Naive thymus-derived CD4-positive, alpha-beta T cell (primary cell): Measurements from ENCODE around the gene GDAP1L1. TPM values are rescaled to one million over a fixed set of nuclear protein-coding genes. Genes with fewer than 3 reads are reported as not detected.

ENCODE experiments used
- ATAC-seq: fragments of 150-1000 bp; cut with Tn5 transposase; 2 replicates; pipeline ENCODE4 v1.10.0; 2021; ENCODE audit warnings: mild to moderate bottlenecking, moderate library complexity
- CTCF ChIA-PET: fragments of 350-600 bp; sonication (Branson Sonifier 250); formaldehyde crosslinking; loops from one replicate; lab custom pipeline; 2021; ENCODE audit warnings: antibody characterized with exemption; lab: Charles Lee
- POLR2A ChIA-PET: fragments of 350-600 bp; sonication (Branson Sonifier 250); formaldehyde crosslinking; loops from one replicate; lab custom pipeline; 2021; ENCODE audit warnings: antibody characterized with exemption, inconsistent platforms; lab: Charles Lee
- DNase-seq, 9 donors: peaks; one replicate each; pipeline versions ENCODE4 v3.0.0 to v3.0.0-alpha.2; 2020 to 2022; ENCODE audit warnings: mixed read lengths in 1 of 9
- H3K27ac ChIP-seq: one replicate; pipeline ENCODE4 v1.7.0; 2013; ENCODE audit warnings: mild to moderate bottlenecking, low read depth, low read length, moderate library complexity
- H3K27me3 ChIP-seq, 2 donors: one replicate each; pipeline ENCODE4 v1.7.0; 2013; ENCODE audit warnings: low read length in 2 of 2, mild to moderate bottlenecking in 2 of 2, moderate library complexity in 2 of 2; ENCODE audit not compliant: control insufficient read depth in 2 of 2, insufficient read depth in 2 of 2
- H3K36me3 ChIP-seq, 3 experiments: 1 replicate in 2 of 3; 2 replicates in 1 of 3; pipeline ENCODE4 v1.7.0; 2013; ENCODE audit warnings: low read length in 3 of 3, mild to moderate bottlenecking in 3 of 3, moderate library complexity in 1 of 3; ENCODE audit not compliant: insufficient read depth in 3 of 3, control insufficient read depth in 2 of 3
- H3K4me1 ChIP-seq, 2 donors: one replicate each; pipeline ENCODE4 v1.7.0; 2013; ENCODE audit warnings: low read length in 2 of 2, mild to moderate bottlenecking in 2 of 2, moderate library complexity in 1 of 2; ENCODE audit not compliant: control insufficient read depth in 2 of 2, insufficient read depth in 2 of 2
- H3K4me3 ChIP-seq: 2 replicates; pipeline ENCODE4 v1.7.0; 2013; ENCODE audit warnings: mild to moderate bottlenecking, low read length
- H3K9me3 ChIP-seq, 3 experiments: 1 replicate in 2 of 3; 2 replicates in 1 of 3; pipeline ENCODE4 v1.7.0; 2013; ENCODE audit warnings: low read length in 3 of 3; ENCODE audit not compliant: control insufficient read depth in 2 of 3
- H3K27ac Mint-ChIP-seq, 9 donors: one replicate each; pipeline ENCODE4 v1.8.0; 2020 to 2022; ENCODE audit warnings: mixed read lengths in 9 of 9, mild to moderate bottlenecking in 8 of 9, moderate library complexity in 5 of 9, inconsistent platforms in 2 of 9
- H3K27me3 Mint-ChIP-seq, 5 donors: one replicate each; pipeline ENCODE4 v1.8.0; 2021 to 2022; ENCODE audit warnings: mixed read lengths in 5 of 5, mild to moderate bottlenecking in 1 of 5
- H3K36me3 Mint-ChIP-seq, 5 donors: one replicate each; pipeline ENCODE4 v1.8.0; 2020 to 2022; ENCODE audit warnings: mixed read lengths in 5 of 5, mild to moderate bottlenecking in 3 of 5, inconsistent platforms in 1 of 5
- H3K4me1 Mint-ChIP-seq, 7 donors: one replicate each; pipeline ENCODE4 v1.8.0; 2020 to 2022; ENCODE audit warnings: mixed read lengths in 7 of 7, mild to moderate bottlenecking in 3 of 7, inconsistent platforms in 1 of 7
- H3K4me3 Mint-ChIP-seq, 10 donors: one replicate each; pipeline ENCODE4 v1.8.0; 2020 to 2022; ENCODE audit warnings: mild to moderate bottlenecking in 10 of 10, mixed read lengths in 10 of 10, moderate library complexity in 6 of 10, inconsistent platforms in 2 of 10
- H3K9me3 Mint-ChIP-seq, 11 donors: one replicate each; pipeline ENCODE4 v1.8.0; 2020 to 2022; ENCODE audit warnings: mixed read lengths in 11 of 11, mild to moderate bottlenecking in 4 of 11, inconsistent platforms in 1 of 11, moderate library complexity in 1 of 11
- intact Hi-C, 2 donors: fragments of 100-400 bp; cut with micrococcal nuclease; formaldehyde crosslinking; loops; one replicate each; pipeline ENCODE4 v1.15.1; 2023
- polyA plus RNA-seq, 2 donors: library from polyadenylated mRNA; unstranded; fragments of 300-500 nt; fragmentation: Illumina TruSeq; gene quantifications; one replicate each; pipeline ENCODE4 v1.2.3, GENCODE V29; 2021
- total RNA-seq, 6 experiments: library from RNA in 5 of 6; stranded (reverse) in 5 of 6; gene quantifications; 1 replicate in 5 of 6; 2 replicates in 1 of 6; pipeline ENCODE4 v1.2.3 and lab custom pipeline; 2021 to 2026

GDAP1L1 gene
- total and polyA plus RNA-seq, 7 experiments from 2014 or later, result not detected

GRCh38 chr20:44271915-44272663 lies 25.0 kb downstream of the GDAP1L1 start:
- Mint-ChIP-seq H3K4me1 (peaks cover 0 to 2% (median 0%) of the 10 kb centered on the region in 7 donors), H3K27ac (no peak overlapping the region), H3K4me3 (no peak overlapping the region), H3K36me3 (peaks cover 0 to 21% (median 11%) of the 10 kb centered on the region in 5 donors), H3K9me3 (peaks cover 0 to 4% (median 0%) of the 10 kb centered on the region in 11 donors), H3K27me3 (no peaks in the 10 kb centered on the region)
- ChIA-PET POLR2A (interaction anchor here (1.5 kb wide), 1 partner anchor 55 kb away, joined by 6 read pairs; no protein-coding TSS in a partner anchor), CTCF (interaction anchor here (5.2 kb wide), 1 partner anchor 55 kb away, joined by 27 read pairs; no protein-coding TSS in a partner anchor)
- peak; percentile 48 for ATAC-seq
- Histone ChIP-seq H3K27me3 (no peaks in the 10 kb centered on the region), H3K27ac (no peak overlapping the region), H3K36me3 (peaks cover 0 to 4% (median 0%) of the 10 kb centered on the region in 3 experiments), H3K4me3 (no peak overlapping the region), H3K9me3 (no peaks in the 10 kb centered on the region), H3K4me1 (no peaks in the 10 kb centered on the region)
- intact Hi-C loops, result loop anchor here (1.0 to 5.0 kb wide), 3 partner anchors 39 to 55 kb away; partner anchors contain the start of gene FITM2 (in 1 of the 2)
- DNase-seq, result peak in 3 of 9 donors; percentile 7 to 41 (median 8)

DNA sequence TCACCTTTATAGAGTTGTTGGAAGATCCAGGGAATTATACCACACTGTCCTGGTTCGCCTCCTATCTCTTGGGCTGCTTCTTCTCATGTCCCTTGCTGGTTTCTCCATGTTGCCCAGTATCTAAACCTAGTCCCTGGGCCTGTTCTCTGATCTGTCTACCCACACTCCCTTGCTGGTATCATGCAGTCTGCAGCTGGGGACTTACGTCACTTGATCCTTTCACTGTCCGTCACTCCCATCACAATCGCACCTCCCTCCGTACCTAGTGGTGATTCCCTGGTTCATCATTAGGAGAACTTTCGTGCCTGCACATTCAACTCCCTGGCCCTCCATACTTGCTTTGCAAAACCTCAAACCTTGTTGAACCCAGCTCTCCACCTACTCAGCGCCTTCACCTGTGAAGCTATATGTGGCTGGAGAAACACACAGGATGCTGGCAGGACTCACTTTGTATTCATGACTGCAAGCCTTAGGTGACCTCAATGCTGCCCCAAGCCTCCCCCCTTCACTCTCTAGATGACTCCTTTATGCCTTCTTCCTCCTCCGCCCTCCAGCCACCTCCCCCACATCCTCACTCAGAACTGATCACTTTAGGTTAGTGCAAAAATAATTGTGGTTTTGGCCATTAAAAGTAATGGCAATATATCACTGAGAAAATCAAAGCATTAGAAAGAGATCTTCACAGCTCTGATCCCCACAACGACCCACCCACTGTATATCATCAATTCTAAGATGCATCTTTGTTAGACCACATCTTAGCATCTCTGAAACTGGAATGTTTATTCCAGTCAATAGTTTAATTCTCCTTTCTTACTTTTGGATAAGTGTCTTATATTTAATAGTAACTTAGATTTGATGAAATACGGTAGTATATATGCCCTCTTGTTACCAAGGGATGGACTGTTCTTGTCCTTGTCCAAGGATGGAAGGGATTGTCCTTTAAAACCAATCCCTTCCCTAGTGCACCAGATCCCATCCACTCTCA lies 26.4 kb downstream of the GDAP1L1 start:
- no peaks in the 10 kb centered on the region for H3K4me1 ChIP-seq
- ChIA-PET POLR2A (no interaction called here), CTCF (interaction anchor here (0.7 to 5.2 kb wide), 2 partner anchors 53 to 56 kb away, joined by 3 to 27 read pairs; no protein-coding TSS in a partner anchor)
- no peak overlapping the region for H3K4me3 ChIP-seq
- no peak overlapping the region for H3K4me3 Mint-ChIP-seq
- H3K27ac Mint-ChIP-seq, result no peak overlapping the region
- no peaks in the 10 kb centered on the region for H3K27me3 ChIP-seq
- no peaks in the 10 kb centered on the region for H3K9me3 ChIP-seq
- ATAC-seq (no peak), DNase-seq (no peak)
- H3K9me3 Mint-ChIP-seq, result peaks cover 0 to 4% (median 0%) of the 10 kb centered on the region in 11 donors
- intact Hi-C loops, result loop anchor here in 1 of 2 donors (5.0 kb wide), 1 partner anchor 56 kb away; no protein-coding TSS in a partner anchor
- no peak overlapping the region for H3K27ac ChIP-seq
- H3K4me1 Mint-ChIP-seq, result peaks cover 0 to 2% (median 0%) of the 10 kb centered on the region in 7 donors
- no peaks in the 10 kb centered on the region for H3K27me3 Mint-ChIP-seq
- peaks cover 0 to 4% (median 0%) of the 10 kb centered on the region in 3 experiments for H3K36me3 ChIP-seq
- H3K36me3 Mint-ChIP-seq, result peaks cover 0 to 24% (median 16%) of the 10 kb centered on the region in 5 donors

DNA sequence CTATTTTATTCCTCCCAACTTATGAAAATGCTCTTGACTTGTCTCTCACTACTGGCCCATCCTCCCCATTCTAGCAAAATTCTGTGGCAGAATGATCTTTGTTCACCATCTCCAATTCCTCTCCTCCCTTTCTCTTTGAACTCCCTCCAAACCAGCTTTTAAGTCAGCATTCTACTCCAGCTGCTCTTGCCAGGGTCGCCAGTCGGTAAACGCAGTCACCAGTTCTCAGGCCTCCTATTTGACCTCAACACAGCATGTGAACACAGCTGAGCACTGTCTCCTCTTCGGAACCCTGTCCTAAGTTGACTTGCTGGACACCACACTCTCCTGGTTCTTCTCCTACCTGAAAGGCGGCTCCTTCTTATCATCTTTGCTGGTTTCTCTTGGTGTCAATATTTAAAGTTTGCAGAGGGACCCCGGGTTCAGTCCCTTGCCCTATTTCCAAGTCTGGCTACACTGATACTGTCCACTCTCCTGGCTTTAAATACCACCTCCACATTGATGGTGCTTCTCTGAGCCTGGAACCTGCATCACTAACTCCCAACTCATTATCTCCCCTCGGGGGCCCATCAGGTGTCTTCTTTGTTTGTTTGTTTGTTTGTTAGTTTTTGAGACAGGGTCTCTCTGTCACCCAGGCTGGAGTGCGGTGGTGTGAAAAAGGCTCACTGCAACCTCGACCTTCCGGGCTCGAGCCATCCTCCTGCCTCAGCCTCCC lies 27.4 kb downstream of the GDAP1L1 start:
- CTCF ChIA-PET, result interaction anchor here (0.7 to 5.2 kb wide), 2 partner anchors 52 to 57 kb away, joined by 3 to 27 read pairs; no protein-coding TSS in a partner anchor
- Mint-ChIP-seq H3K4me1 (no peaks in the 10 kb centered on the region), H3K9me3 (peaks cover 0 to under 1% (median 0%) of the 10 kb centered on the region in 11 donors)

DNA sequence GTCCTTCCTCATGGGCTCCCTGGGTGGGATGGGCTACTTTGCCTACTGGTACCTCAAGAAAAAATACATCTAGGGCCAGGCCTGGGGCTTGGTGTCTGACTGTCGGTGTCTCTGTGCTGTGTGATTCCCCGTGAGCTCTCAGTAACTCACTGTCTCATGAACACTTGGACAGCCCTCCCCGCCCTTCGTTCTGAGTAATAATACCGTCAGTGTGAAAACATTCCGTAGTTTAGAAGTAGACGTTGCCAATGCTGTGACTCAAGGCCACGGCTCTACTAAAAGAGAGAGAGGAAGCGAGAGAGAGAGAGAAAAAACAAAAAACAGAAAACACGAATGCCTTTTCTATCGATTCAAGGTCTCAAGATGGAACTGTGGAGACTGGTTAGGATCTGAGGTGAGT lies 32.1 kb downstream of the GDAP1L1 start:
- intact Hi-C loops, result no loop called here
- H3K36me3 Mint-ChIP-seq, result peaks cover 0 to 21% (median 3%) of the 10 kb centered on the region in 5 donors
- H3K27ac Mint-ChIP-seq, result peak overlapping the region in 1 of 9 donors; percentile 59
- H3K9me3 Mint-ChIP-seq, result peaks cover 0 to 1% (median 0%) of the 10 kb centered on the region in 11 donors
- H3K4me1 ChIP-seq, result no peaks in the 10 kb centered on the region
- DNase-seq, result no peak
- ATAC-seq, result no peak
- H3K27me3 Mint-ChIP-seq, result no peaks in the 10 kb centered on the region
- H3K9me3 ChIP-seq, result no peaks in the 10 kb centered on the region
- POLR2A ChIA-PET, result no interaction called here
- H3K36me3 ChIP-seq, result no peaks in the 10 kb centered on the region
- no peaks in the 10 kb centered on the region for H3K27me3 ChIP-seq
- H3K27ac ChIP-seq, result no peak overlapping the region
- peaks cover 0 to 5% (median 0%) of the 10 kb centered on the region in 7 donors for H3K4me1 Mint-ChIP-seq
- no peak overlapping the region for H3K4me3 ChIP-seq
- CTCF ChIA-PET, result no interaction called here
- H3K4me3 Mint-ChIP-seq, result no peak overlapping the region

More for the DNA sequence above, 27.4 kb downstream of the GDAP1L1 start:
- DNase-seq, result no peak
- Mint-ChIP-seq H3K4me3 (no peak overlapping the region), H3K27me3 (no peaks in the 10 kb centered on the region), H3K27ac (no peak overlapping the region), H3K36me3 (peaks cover 0 to 25% (median 11%) of the 10 kb centered on the region in 5 donors)
- Histone ChIP-seq H3K27me3 (no peaks in the 10 kb centered on the region), H3K4me1 (no peaks in the 10 kb centered on the region), H3K4me3 (no peak overlapping the region), H3K9me3 (no peaks in the 10 kb centered on the region), H3K36me3 (peaks cover 0 to 4% (median 0%) of the 10 kb centered on the region in 3 experiments), H3K27ac (no peak overlapping the region)
- POLR2A ChIA-PET, result no interaction called here
- intact Hi-C loops, result loop anchor here in 1 of 2 donors (5.0 kb wide), 1 partner anchor 57 kb away; no protein-coding TSS in a partner anchor
- no peak for ATAC-seq

- intact Hi-C loops, result no loop called here
- Histone ChIP-seq H3K36me3 (no peaks in the 10 kb centered on the region), H3K4me1 (peaks cover 0 to 5% of the 10 kb centered on the region in 2 donors), H3K27me3 (no peaks in the 10 kb centered on the region), H3K27ac (no peak overlapping the region), H3K4me3 (no peak overlapping the region), H3K9me3 (no peaks in the 10 kb centered on the region)
- DNase-seq (no peak), ATAC-seq (no peak)
- H3K4me3 Mint-ChIP-seq, result no peak overlapping the region
- ChIA-PET CTCF (interaction anchor here (0.7 kb wide), 1 partner anchor 63 kb away, joined by 3 read pairs; no protein-coding TSS in a partner anchor), POLR2A (no interaction called here)
- no peak overlapping the region for H3K27ac Mint-ChIP-seq
- no peaks in the 10 kb centered on the region for H3K27me3 Mint-ChIP-seq
- H3K36me3 Mint-ChIP-seq, result peaks cover 0 to 21% (median 3%) of the 10 kb centered on the region in 5 donors
- H3K9me3 Mint-ChIP-seq, result peaks cover 0 to 1% (median 0%) of the 10 kb centered on the region in 11 donors
- H3K4me1 Mint-ChIP-seq, result peaks cover 0 to 5% (median 0%) of the 10 kb centered on the region in 7 donors
These were observed 33.3 kb downstream of the GDAP1L1 start for GRCh38 chr20:44280387-44280786.
